Right atrium auricular region (tissue), 2 donors: ENCODE measurements around the gene PCDH9. TPM values are rescaled to one million over a fixed set of nuclear protein-coding genes. Genes with fewer than 3 reads are reported as not detected.

Source experiments
- DNase-seq: peaks from one replicate; pipeline ENCODE4 v3.0.0-alpha.2; 2019; ENCODE audit warnings: low spot score
- H3K27ac ChIP-seq, 2 donors: fragments of 200-600 bp; sonication (generic); 1 replicate in 1 of 2; 2 replicates in 1 of 2; pipeline ENCODE4 v1.5.1; 2016 to 2019
- H3K27me3 ChIP-seq, 2 donors: fragments of 200-600 bp; sonication (generic); one replicate each; pipeline versions ENCODE4 v1.5.1 to v1.6.0; 2017 to 2019
- H3K36me3 ChIP-seq: fragments of 200-600 bp; sonication (generic); one replicate; pipeline ENCODE4 v1.5.1; 2016
- H3K4me1 ChIP-seq, 2 donors: fragments of 200-600 bp; sonication (generic); one replicate each; pipeline versions ENCODE4 v1.5.1 to v1.6.0; 2017 to 2019
- H3K4me3 ChIP-seq, 2 donors: fragments of 200-600 bp; sonication (generic); 1 replicate in 1 of 2; 2 replicates in 1 of 2; pipeline ENCODE4 v1.5.1; 2017 to 2019; ENCODE audit warnings: mild to moderate bottlenecking in 1 of 2, moderate library complexity in 1 of 2
- H3K9me3 ChIP-seq, 2 donors: fragments of 200-600 bp; sonication (generic); one replicate each; pipeline ENCODE4 v1.5.1; 2019
- total RNA-seq, 2 donors: library from RNA; depleted of rRNA; stranded (reverse); fragments of >200 nt; gene quantifications; one replicate each; pipeline ENCODE4 v1.1.0, GENCODE V29; 2016
- TF ChIP-seq, protein P1 (sequence below), 2 donors: fragments of 200-600 bp; sonication (generic); IDR thresholded peaks; one replicate each; pipeline ENCODE4 v1.5.1; 2019; ENCODE audit warnings: antibody characterized with exemption in 2 of 2

PCDH9 gene
- total RNA-seq, 2 donors from 2014 or later: 19.4 to 28.7 TPM

DNA sequence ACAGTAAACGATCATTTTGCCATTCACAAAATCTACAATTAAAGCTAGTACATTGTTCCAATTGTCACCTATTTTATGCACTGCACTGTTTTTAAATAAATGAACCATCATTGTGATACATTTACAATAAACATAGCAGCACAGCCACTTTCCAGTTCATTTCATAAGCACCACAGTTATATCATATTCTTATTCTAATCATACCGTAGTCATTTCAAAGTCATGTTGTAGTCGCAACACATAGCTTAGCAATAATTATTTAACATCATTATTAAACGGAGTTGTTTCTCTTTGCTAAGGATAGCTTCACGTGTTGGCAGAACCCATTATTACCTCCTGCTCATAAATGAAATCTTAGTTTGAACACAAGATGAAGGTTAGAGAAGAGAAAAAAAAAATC is 2.2 kb upstream of the PCDH9 start:
- TF ChIP-seq, protein P1, sequence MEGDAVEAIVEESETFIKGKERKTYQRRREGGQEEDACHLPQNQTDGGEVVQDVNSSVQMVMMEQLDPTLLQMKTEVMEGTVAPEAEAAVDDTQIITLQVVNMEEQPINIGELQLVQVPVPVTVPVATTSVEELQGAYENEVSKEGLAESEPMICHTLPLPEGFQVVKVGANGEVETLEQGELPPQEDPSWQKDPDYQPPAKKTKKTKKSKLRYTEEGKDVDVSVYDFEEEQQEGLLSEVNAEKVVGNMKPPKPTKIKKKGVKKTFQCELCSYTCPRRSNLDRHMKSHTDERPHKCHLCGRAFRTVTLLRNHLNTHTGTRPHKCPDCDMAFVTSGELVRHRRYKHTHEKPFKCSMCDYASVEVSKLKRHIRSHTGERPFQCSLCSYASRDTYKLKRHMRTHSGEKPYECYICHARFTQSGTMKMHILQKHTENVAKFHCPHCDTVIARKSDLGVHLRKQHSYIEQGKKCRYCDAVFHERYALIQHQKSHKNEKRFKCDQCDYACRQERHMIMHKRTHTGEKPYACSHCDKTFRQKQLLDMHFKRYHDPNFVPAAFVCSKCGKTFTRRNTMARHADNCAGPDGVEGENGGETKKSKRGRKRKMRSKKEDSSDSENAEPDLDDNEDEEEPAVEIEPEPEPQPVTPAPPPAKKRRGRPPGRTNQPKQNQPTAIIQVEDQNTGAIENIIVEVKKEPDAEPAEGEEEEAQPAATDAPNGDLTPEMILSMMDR (IDR thresholded peaks at IDR 0.05): no peak
- peak overlapping the region; percentile 90 to 98 for H3K27ac ChIP-seq
- H3K9me3 ChIP-seq: no peaks in the 10 kb centered on the region
- H3K27me3 ChIP-seq: no peaks in the 10 kb centered on the region
- no peak for DNase-seq
- peaks cover 0 to 9% of the 10 kb centered on the region in 2 donors for H3K4me1 ChIP-seq
- H3K36me3 ChIP-seq: no peaks in the 10 kb centered on the region
- peak overlapping the region; percentile 5 to 74 for H3K4me3 ChIP-seq

DNA sequence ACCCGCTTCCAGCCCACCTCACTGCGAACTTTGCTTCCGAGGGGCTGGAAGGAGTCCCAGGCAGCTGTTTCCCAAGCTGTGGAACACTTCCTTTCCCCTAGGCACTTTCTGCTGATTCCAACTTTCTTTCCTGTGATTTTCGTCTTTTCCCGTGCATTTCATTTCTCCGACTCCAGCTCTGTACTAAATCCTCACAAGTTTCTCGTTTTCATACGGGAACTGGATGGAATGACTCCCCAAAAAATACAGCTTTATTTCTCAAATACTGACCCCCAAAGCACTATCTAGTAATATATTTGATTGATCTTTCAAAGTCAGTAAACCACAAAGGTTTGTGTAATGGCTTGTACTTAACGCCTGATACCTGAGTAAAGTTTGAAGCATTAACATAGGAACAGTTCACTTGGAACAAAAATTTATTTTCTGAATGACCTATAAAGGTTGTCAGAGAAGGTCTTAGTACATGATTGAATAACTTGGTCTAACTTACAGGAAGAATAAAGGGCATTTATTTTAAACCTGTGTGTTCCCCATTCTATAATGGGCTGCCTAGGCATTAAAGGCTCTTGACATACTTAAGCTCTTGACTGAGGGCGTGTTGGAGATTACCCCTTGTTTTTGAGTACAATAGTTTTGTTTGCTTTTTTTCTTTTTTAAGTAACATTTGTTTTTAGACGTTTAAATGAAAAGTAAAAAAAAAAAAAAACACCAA is 1.3 kb upstream of the PCDH9 start:
- H3K4me1 ChIP-seq: peaks cover 0 to 17% of the 10 kb centered on the region in 2 donors
- no peaks in the 10 kb centered on the region for H3K27me3 ChIP-seq
- H3K36me3 ChIP-seq: no peaks in the 10 kb centered on the region
- H3K9me3 ChIP-seq: no peaks in the 10 kb centered on the region
- TF ChIP-seq, protein P1 (IDR thresholded peaks at IDR 0.05): no peak
- peak overlapping the region; percentile 90 to 98 for H3K27ac ChIP-seq
- no peak for DNase-seq
- peak overlapping the region; percentile 60 to 74 for H3K4me3 ChIP-seq

DNA sequence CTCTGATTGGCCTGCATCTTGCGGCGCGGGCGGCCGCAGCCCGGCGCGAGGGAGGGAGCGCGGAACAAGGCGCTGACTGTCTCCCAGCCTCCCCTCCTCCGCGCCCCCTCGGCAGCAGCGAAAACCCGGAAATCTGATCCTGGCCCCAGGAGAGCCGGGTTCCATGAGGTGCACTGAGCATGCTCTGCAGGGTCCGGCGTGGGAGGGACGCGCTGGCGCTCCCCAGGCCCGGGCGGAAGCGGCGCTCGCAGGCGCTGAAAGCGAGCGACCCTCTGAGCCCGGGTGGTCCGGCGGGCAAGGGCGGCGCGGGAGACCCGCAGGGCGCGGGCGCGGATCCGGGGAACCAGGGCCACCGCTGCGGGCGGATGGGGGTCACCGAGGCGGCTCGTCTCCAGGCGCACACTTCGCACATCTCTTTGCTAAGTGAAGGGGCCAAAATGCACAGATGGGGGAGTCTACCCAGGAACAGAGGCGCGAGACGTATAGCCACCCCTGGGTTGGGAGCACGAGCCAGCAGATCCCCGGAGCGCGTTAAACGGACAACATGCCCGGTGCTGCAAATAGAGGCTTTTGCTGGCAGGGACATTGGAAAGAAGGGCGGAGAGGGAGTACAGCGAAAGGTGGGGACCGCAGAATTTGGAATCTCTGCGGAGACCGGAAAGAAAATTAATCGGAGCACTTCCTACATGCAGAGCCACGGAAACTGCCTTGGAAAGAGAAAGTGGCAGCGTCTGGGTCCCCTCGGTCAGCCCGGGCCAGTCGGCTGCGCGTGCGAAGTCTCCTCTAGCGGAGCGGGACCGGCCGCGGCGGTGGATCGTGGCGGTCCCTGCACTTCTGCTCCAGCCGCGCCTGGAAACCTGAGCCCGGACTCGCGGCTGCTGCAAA is 510 bp upstream of the PCDH9 start:
- no peaks in the 10 kb centered on the region for H3K9me3 ChIP-seq
- H3K4me3 ChIP-seq: peak overlapping the region; percentile 60 to 74
- TF ChIP-seq, protein P1 (IDR thresholded peaks at IDR 0.05): no peak
- no peaks in the 10 kb centered on the region for H3K27me3 ChIP-seq
- peaks cover 0 to 23% of the 10 kb centered on the region in 2 donors for H3K4me1 ChIP-seq
- peak overlapping the region; percentile 90 to 98 for H3K27ac ChIP-seq
- peak; percentile 97 for DNase-seq
- no peaks in the 10 kb centered on the region for H3K36me3 ChIP-seq

DNA sequence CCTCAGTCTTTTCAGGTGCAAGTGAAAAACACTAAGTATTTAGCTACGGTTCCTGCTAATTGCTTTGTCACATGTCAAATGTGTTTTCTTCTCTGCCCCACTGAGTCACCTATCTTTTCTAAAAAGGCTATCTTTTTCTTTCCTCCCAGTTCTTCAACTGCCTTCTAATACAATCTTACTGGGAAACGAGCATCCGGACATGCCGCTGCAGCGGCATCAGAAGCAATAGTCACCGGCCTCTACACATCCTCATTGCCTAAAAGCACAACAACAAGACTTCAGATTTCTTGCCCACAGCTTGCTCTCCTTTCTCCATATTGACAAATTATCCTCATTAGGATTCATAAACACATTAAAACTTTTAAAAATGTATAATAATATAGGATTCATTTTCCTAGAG is 1.2 kb downstream of the PCDH9 start:
- TF ChIP-seq, protein P1 (IDR thresholded peaks at IDR 0.05): no peak
- no peaks in the 10 kb centered on the region for H3K27me3 ChIP-seq
- no peaks in the 10 kb centered on the region for H3K36me3 ChIP-seq
- H3K9me3 ChIP-seq: no peaks in the 10 kb centered on the region
- H3K4me3 ChIP-seq: peak overlapping the region; percentile 60 to 74
- peaks cover 0 to 32% of the 10 kb centered on the region in 2 donors for H3K4me1 ChIP-seq
- no peak for DNase-seq
- H3K27ac ChIP-seq: no peak overlapping the region

DNA sequence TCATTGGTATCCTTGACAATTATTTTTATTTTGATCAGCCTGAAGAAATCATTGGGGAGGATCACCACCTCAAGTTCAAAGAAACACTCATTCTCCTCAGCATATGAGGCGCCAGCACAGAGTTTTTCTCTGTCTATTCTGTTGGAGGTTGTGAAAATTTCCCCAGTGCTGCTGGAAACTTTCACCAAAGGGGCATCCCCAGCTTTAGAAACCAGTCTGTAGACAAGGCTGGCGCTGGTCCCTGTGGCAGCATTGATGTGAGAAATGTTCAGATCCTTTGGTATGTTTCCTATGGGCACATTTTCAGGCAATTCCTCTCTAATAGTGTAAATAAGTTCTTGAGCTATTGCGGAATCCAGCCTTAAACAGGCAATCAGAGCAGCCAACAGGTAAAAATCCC is 2.1 kb downstream of the PCDH9 start:
- DNase-seq: no peak
- peaks cover 0 to 32% of the 10 kb centered on the region in 2 donors for H3K4me1 ChIP-seq
- no peaks in the 10 kb centered on the region for H3K36me3 ChIP-seq
- H3K27me3 ChIP-seq: no peaks in the 10 kb centered on the region
- H3K9me3 ChIP-seq: no peaks in the 10 kb centered on the region
- TF ChIP-seq, protein P1 (IDR thresholded peaks at IDR 0.05): no peak
- peak overlapping the region; percentile 60 to 74 for H3K4me3 ChIP-seq
- no peak overlapping the region for H3K27ac ChIP-seq
